ENCODE data around the gene TNFAIP8L2.
A peak's percentile ranks its signal among the peaks of the same experiment; 100 is the strongest.

Gene TNFAIP8L2

DNA sequence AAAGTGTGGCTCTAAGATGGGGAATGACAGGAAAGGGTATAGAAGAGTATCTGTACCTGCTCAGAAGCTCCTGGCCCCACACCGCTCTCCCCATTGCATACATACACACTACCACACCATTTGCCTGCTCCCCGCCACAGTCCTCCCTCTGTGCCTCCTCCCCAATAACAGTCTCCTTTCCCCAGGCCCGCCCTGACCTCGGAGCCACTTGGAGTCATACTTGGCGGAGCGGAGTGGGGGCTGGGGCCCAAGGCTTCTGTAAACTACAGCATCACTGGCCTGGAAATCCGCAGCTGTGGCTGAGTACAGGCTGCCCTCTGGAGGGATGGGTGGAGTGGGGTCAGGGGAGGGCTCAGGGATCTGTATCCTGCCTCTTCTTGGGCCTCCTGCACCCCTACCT is 18.7 kb upstream of the TNFAIP8L2 start:
- TF ChIP-seq, protein P1, sequence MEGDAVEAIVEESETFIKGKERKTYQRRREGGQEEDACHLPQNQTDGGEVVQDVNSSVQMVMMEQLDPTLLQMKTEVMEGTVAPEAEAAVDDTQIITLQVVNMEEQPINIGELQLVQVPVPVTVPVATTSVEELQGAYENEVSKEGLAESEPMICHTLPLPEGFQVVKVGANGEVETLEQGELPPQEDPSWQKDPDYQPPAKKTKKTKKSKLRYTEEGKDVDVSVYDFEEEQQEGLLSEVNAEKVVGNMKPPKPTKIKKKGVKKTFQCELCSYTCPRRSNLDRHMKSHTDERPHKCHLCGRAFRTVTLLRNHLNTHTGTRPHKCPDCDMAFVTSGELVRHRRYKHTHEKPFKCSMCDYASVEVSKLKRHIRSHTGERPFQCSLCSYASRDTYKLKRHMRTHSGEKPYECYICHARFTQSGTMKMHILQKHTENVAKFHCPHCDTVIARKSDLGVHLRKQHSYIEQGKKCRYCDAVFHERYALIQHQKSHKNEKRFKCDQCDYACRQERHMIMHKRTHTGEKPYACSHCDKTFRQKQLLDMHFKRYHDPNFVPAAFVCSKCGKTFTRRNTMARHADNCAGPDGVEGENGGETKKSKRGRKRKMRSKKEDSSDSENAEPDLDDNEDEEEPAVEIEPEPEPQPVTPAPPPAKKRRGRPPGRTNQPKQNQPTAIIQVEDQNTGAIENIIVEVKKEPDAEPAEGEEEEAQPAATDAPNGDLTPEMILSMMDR (conservative IDR thresholded peaks at IDR 0.05), result no peak
- no peak for TF ChIP-seq ZFX (IDR thresholded peaks at IDR 0.05)
- H3K27ac ChIP-seq, result no peak overlapping the region

DNA sequence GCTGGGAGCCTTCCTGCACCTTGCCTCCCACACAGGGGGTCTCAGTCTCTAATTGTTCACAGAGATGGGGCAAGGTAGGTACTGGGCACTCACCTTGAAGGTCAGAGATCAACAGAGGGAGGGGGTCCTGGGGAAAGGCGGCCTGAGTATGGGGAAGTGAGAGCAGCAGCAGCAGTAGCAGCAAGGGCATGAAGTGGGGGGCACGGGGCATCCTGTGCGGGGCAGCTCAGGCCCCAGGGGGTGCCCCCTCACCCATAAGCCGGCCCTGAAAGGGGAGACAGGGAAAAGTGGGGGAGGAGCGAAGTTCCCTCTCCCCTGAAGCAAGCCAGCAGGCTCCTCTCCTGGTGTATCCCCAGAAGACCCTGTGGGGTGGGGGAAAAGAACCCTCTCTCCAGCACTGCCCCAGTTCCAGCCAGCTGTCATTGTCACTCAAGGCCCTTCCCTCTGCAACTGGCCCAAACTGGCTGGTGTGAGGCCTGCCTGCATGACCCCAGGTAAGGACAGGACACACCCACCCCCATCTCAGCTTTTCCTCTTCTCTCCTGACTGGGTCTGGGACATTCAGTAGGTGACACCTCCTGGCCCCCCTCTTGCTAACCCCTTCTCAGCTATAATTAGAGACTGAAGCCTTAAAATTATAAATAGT is 13.9 kb upstream of the TNFAIP8L2 start:
- no peak for TF ChIP-seq ZFX (IDR thresholded peaks at IDR 0.05)
- TF ChIP-seq, protein P1 (conservative IDR thresholded peaks at IDR 0.05), result no peak
- no peak overlapping the region for H3K27ac ChIP-seq

DNA sequence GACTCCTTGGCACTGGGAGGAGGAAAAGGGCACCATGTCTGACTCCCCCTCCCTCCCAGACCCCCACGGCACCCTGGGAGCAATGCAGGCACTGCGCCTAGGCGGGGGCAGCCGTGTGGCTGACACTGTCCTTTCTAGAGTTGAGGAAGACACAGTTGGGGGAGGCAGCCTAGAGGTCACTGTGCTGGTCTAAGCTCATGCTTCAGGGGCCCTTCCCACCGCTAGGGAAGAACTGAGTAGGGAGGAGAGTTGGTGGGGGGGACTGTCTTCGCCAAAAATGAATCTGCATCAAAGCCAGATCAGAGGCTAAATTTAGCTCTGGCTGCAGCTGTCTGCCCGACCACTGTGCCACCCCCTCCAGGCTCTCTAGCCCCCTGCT is 13.4 kb upstream of the TNFAIP8L2 start:
- no peak overlapping the region for H3K27ac ChIP-seq
- TF ChIP-seq ZFX (IDR thresholded peaks at IDR 0.05), result no peak
- TF ChIP-seq, protein P1 (conservative IDR thresholded peaks at IDR 0.05), result no peak

DNA sequence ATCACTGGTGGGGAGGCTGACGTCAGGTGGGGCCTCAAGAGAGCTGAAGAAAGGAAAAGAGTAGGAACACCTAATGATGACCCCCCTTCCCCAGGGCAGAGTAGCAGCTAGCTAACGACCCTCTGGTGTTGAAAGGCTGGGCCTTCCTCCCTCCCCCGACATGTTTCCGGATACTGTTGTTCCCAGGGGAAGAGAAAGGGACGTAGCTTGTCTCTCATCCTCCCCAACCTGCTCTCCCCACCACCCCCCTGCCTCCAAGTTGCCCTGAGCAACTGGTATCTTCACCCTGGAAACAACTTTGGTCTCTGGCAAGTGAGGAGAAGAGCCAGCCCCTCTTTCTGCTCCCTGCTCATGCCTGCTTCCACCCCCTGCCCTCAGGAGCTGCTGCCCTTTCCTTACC is 12.5 kb upstream of the TNFAIP8L2 start:
- H3K27ac ChIP-seq, result no peak overlapping the region
- no peak for TF ChIP-seq ZFX (IDR thresholded peaks at IDR 0.05)
- TF ChIP-seq, protein P1 (conservative IDR thresholded peaks at IDR 0.05), result no peak

DNA sequence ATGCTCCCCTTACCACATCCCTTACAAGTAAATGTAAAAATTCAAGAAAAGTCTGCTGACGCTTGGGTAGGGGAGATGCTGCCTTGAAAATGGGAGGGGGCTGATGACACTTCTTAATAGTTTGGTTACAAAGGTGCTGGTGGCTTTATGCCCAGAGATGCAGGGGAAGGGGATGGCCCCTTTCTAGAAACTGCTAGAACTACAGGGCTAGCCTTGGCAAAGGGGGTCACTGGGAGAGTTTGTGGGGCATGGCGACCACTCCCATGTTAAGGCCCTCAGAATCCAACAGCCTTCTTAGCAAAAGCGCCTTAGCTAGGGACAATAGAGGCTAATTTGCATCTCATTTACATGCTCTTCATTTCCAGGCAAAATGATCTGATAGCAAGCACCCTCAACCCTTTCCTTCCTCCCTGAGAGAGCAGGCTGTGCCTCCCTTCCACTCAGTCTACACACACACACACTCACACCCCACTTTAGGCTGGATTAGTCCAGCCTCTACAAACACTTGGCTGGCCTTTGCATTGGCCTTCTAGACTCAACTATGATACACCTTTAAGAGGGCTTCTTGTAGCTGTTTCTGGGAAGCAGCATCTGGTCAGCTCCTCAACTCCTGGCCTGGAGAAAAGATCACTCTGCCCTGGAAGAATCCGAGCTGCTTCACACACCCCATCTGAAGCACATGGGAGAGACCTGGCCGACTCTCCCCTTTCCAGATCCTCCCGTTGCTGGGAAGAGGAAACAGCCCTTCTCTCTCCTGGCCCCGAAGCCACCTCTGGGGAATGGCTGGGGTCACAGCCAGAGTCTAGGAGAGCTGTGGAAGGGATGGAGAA is 11.8 kb upstream of the TNFAIP8L2 start:
- TF ChIP-seq, protein P1 (conservative IDR thresholded peaks at IDR 0.05), result no peak
- no peak for TF ChIP-seq ZFX (IDR thresholded peaks at IDR 0.05)
- no peak overlapping the region for H3K27ac ChIP-seq

DNA sequence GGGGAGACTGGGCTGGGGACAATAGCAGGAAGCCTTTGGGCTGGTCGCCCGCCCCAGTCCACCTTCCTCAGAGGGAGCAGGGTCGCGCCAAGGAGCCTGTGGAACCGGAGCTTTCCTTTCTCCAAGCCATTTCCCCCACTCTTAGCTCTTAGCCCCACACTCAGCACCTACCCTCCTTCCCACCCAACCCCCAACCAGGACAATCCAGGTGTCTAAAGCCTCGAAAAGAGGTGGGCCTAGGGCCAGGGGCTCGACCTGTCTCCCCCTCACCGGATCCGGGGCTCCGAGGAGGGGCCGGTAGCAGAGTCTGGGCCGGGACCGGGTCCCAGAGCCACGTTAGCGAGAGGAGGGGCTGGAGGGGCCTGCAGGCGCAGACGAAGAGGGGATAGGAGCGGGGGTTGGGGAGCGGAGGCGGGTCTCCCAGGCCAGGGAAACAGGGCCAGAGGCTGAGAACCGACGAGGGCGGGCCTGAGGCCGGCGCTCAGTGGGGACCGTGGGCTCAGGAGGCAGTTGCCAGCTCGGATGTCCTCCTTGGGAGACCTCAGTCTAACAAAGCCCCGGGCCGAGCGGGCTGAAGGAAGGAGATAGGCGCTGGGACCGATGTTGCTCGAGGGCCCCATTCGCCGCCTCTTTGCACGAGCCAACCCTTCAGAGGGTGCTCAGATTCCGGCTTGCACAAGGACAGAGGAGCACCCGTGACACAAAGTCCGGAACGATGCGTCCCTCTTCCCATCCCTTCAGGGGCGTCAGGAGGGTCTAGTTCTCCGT is 11.0 kb upstream of the TNFAIP8L2 start:
- no peak for TF ChIP-seq ZFX (IDR thresholded peaks at IDR 0.05)
- TF ChIP-seq, protein P1 (conservative IDR thresholded peaks at IDR 0.05), result no peak
- no peak overlapping the region for H3K27ac ChIP-seq

DNA sequence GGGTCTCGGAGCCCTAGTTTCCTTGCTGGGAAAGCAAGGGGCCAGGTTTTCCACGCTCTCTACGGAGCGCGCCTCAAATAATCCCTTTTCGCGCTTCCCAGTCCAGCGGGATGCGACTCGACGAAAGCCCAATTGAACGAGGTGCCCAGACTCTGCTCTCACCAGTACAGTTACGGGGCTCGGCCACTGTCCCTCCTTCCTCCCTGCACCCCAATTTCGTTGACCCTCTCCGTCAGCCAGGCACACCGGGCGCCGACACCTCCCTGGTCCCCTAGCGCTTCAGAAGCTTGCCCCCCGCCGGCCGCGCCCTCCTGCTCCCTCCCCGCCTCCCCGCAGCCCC is 10.4 kb upstream of the TNFAIP8L2 start:
- peak overlapping the region; percentile 9; the same call in 1 of the 2 replicates for H3K27ac ChIP-seq
- TF ChIP-seq, protein P1 (conservative IDR thresholded peaks at IDR 0.05), result no peak
- no peak for TF ChIP-seq ZFX (IDR thresholded peaks at IDR 0.05)

All from C4-2B (cell line).